OCI-LY7 (cell line): Measurements from ENCODE around the gene KDM6B. TPM values are rescaled to one million over a fixed set of nuclear protein-coding genes. Genes with fewer than 3 reads are reported as not detected.

ENCODE experiments used
- BruUV-seq: library from RNA; stranded (reverse); fragments of 400-500 nt; replicated peaks from 2 replicates; lab custom pipeline; 2021; lab: Mats Ljungman, UMichigan
- CTCF ChIA-PET: fragments of 300-600 bp; sonication (Branson Sonifier 250); formaldehyde crosslinking; loops from one replicate; lab custom pipeline; 2022; ENCODE audit warnings: antibody characterized with exemption; ENCODE audit not compliant: unreplicated experiment; lab: Charles Lee
- POLR2A ChIA-PET: fragments of 300-600 bp; sonication (Branson Sonifier 250); formaldehyde crosslinking; loops from one replicate; lab custom pipeline; 2022; ENCODE audit warnings: antibody characterized with exemption; lab: Charles Lee
- DNase-seq: peaks from one replicate; pipeline ENCODE4 v3.0.0-alpha.2; 2015; ENCODE audit warnings: low spot score
- H2AFZ ChIP-seq: fragments of 200-600 bp; sonication (generic), shearing (Covaris generic); 2 replicates; pipeline ENCODE4 v1.6.1; 2014; ENCODE audit warnings: mild to moderate bottlenecking, antibody characterized with exemption, low read length, moderate library complexity
- H3K27ac ChIP-seq: fragments of 200-600 bp; sonication (generic); 2 replicates; pipeline ENCODE4 v1.5.1; 2014; ENCODE audit warnings: mixed run types, low read depth, mild to moderate bottlenecking, moderate library complexity, low read length, inconsistent platforms; ENCODE audit not compliant: poor library complexity, severe bottlenecking
- H3K36me3 ChIP-seq: fragments of 200-600 bp; sonication (generic); 2 replicates; pipeline ENCODE4 v1.6.1; 2014; ENCODE audit warnings: mild to moderate bottlenecking, antibody characterized with exemption, low read length, moderate library complexity, mixed read lengths; ENCODE audit not compliant: insufficient read depth
- H3K4me1 ChIP-seq: fragments of 200-600 bp; sonication (generic); 2 replicates; pipeline ENCODE4 v1.5.1; 2014; ENCODE audit warnings: mild to moderate bottlenecking, low read length; ENCODE audit not compliant: insufficient read depth, poor library complexity, severe bottlenecking
- H3K4me2 ChIP-seq: fragments of 200-600 bp; sonication (generic); 2 replicates; pipeline ENCODE4 v1.6.1; 2014; ENCODE audit warnings: mild to moderate bottlenecking, low read length
- H3K4me3 ChIP-seq: fragments of 200-600 bp; sonication (generic); 2 replicates; pipeline ENCODE4 v1.5.1; 2014; ENCODE audit warnings: mild to moderate bottlenecking, low read depth, low read length; ENCODE audit not compliant: poor library complexity, severe bottlenecking
- H3K79me2 ChIP-seq: fragments of 200-600 bp; sonication (generic); 2 replicates; pipeline ENCODE4 v1.6.1; 2016; ENCODE audit warnings: low read depth, mild to moderate bottlenecking, low read length, moderate library complexity, mixed read lengths; ENCODE audit not compliant: insufficient read depth
- H3K9me2 ChIP-seq: fragments of 200-600 bp; sonication (generic); 2 replicates; pipeline ENCODE4 v1.6.1; 2016; ENCODE audit warnings: mild to moderate bottlenecking, low read length, mixed read lengths; ENCODE audit not compliant: insufficient read depth
- H3K9me3 ChIP-seq: fragments of 200-600 bp; sonication (generic); 2 replicates; pipeline ENCODE4 v1.6.1; 2014; ENCODE audit warnings: mild to moderate bottlenecking, mixed run types, low read length, mixed read lengths
- H4K20me1 ChIP-seq: fragments of 200-600 bp; sonication (generic); 2 replicates; pipeline ENCODE4 v1.6.1; 2014; ENCODE audit warnings: mild to moderate bottlenecking, antibody characterized with exemption, low read length, moderate library complexity, mixed read lengths; ENCODE audit not compliant: insufficient read depth
- EZH2phosphoT487 ChIP-seq: fragments of 200-600 bp; sonication (generic); IDR thresholded peaks from 2 replicates; pipeline ENCODE4 v1.6.1; 2018; ENCODE audit warnings: low read depth, borderline replicate concordance, mild to moderate bottlenecking, mixed run types, antibody characterized with exemption, low read length, moderate library complexity, mixed read lengths
- intact Hi-C: fragments of 100-400 bp; cut with micrococcal nuclease; formaldehyde crosslinking; loops from one replicate; pipeline ENCODE4 v1.10.0; 2022; ENCODE audit not compliant: unreplicated experiment
- total RNA-seq, 2 experiments: library from RNA; depleted of rRNA in 1 of 2; stranded (reverse); fragments of >200 nt in 1 of 2; shearing (Covaris generic) in 1 of 2; gene quantifications; 2 replicates each; pipeline ENCODE4 v1.2.3, GENCODE V29; 2014 to 2022
- TF ChIP-seq, protein P1 (sequence below): fragments of 200-600 bp; sonication (generic); conservative IDR thresholded peaks from 2 replicates; pipeline ENCODE4 v1.5.1; 2014; ENCODE audit warnings: mild to moderate bottlenecking, antibody characterized with exemption, low read length, moderate library complexity, mixed read lengths

The KDM6B gene
- total RNA-seq, 2 experiments from 2014 or later, result 10.0 to 62.9 TPM

DNA sequence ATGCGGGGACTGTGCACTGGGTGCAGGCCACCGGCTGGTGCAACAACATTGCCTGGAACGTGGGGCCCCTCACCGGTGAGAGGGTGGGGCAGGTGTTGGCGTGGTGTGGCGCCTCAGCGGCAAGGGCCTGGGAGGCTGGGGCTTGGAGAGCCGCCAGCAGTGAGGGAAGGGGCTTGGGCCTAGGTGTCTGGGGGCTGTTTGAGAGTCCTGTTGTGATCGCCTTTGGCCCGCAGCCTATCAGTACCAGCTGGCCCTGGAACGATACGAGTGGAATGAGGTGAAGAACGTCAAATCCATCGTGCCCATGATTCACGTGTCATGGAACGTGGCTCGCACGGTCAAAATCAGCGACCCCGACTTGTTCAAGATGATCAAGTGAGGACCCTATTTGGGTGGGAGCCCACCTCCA lies 18.2 kb downstream of the KDM6B start:
- Histone ChIP-seq H3K9me3 (no peaks in the 10 kb centered on the region), H4K20me1 (no peaks in the 10 kb centered on the region), H3K4me2 (peak overlapping the region; percentile 28; the same call in 1 of the 2 replicates), H3K9me2 (no peaks in the 10 kb centered on the region), H3K27ac (peak overlapping the region; percentile 6), H3K4me3 (no peak overlapping the region), H3K36me3 (peaks cover 76% of the 10 kb centered on the region), H2AFZ (no peak overlapping the region), H3K79me2 (peaks cover 11% of the 10 kb centered on the region; the same call in 1 of the 2 replicates), H3K4me1 (peaks cover 31% of the 10 kb centered on the region)
- TF ChIP-seq, protein P1, sequence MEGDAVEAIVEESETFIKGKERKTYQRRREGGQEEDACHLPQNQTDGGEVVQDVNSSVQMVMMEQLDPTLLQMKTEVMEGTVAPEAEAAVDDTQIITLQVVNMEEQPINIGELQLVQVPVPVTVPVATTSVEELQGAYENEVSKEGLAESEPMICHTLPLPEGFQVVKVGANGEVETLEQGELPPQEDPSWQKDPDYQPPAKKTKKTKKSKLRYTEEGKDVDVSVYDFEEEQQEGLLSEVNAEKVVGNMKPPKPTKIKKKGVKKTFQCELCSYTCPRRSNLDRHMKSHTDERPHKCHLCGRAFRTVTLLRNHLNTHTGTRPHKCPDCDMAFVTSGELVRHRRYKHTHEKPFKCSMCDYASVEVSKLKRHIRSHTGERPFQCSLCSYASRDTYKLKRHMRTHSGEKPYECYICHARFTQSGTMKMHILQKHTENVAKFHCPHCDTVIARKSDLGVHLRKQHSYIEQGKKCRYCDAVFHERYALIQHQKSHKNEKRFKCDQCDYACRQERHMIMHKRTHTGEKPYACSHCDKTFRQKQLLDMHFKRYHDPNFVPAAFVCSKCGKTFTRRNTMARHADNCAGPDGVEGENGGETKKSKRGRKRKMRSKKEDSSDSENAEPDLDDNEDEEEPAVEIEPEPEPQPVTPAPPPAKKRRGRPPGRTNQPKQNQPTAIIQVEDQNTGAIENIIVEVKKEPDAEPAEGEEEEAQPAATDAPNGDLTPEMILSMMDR, result no peak
- TF ChIP-seq EZH2phosphoT487, result no peak
- DNase-seq, result no peak
- ChIA-PET CTCF (no interaction called here), POLR2A (no interaction called here)
- intact Hi-C loops, result no loop called here
- no TSS peak for BruUV-seq

DNA sequence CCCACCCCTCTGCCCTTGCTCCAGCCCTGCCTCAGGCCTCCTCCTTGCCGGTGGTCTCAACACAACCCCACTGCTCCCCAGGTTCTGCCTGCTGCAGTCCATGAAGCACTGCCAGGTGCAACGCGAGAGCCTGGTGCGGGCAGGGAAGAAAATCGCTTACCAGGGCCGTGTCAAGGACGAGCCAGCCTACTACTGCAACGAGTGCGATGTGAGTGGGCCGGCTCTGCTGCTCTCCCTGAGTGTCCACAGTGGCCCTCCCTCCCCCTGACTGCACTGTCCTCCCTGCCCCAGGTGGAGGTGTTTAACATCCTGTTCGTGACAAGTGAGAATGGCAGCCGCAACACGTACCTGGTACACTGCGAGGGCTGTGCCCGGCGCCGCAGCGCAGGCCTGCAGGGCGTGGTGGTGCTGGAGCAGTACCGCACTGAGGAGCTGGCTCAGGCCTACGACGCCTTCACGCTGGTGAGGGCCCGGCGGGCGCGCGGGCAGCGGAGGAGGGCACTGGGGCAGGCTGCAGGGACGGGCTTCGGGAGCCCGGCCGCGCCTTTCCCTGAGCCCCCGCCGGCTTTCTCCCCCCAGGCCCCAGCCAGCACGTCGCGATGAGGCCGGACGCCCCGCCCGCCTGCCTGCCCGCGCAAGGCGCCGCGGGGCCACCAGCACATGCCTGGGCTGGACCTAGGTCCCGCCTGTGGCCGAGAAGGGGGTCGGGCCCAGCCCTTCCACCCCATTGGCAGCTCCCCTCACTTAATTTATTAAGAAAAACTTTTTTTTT lies 19.1 kb downstream of the KDM6B start:
- Histone ChIP-seq H3K4me1 (peaks cover 31% of the 10 kb centered on the region), H3K27ac (no peak overlapping the region), H3K4me2 (no peak overlapping the region), H2AFZ (no peak overlapping the region), H3K4me3 (no peak overlapping the region), H3K79me2 (peaks cover 13% of the 10 kb centered on the region; the same call in 1 of the 2 replicates), H4K20me1 (no peaks in the 10 kb centered on the region), H3K36me3 (peaks cover 74% of the 10 kb centered on the region), H3K9me2 (no peaks in the 10 kb centered on the region), H3K9me3 (no peaks in the 10 kb centered on the region)
- DNase-seq, result no peak
- intact Hi-C loops, result no loop called here
- no TSS peak for BruUV-seq
- ChIA-PET CTCF (no interaction called here), POLR2A (no interaction called here)
- TF ChIP-seq, protein P1, result no peak
- TF ChIP-seq EZH2phosphoT487, result no peak

DNA sequence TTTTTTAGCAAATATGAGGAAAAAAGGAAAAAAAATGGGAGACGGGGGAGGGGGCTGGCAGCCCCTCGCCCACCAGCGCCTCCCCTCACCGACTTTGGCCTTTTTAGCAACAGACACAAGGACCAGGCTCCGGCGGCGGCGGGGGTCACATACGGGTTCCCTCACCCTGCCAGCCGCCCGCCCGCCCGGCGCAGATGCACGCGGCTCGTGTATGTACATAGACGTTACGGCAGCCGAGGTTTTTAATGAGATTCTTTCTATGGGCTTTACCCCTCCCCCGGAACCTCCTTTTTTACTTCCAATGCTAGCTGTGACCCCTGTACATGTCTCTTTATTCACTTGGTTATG lies 19.6 kb downstream of the KDM6B start:
- intact Hi-C loops, result no loop called here
- H3K27ac ChIP-seq, result no peak overlapping the region
- CTCF ChIA-PET, result no interaction called here
- H3K4me3 ChIP-seq, result no peak overlapping the region
- H3K9me2 ChIP-seq, result no peaks in the 10 kb centered on the region
- H4K20me1 ChIP-seq, result peaks cover 2% of the 10 kb centered on the region; the same call in 1 of the 2 replicates
- no peak for DNase-seq
- no peak overlapping the region for H2AFZ ChIP-seq
- BruUV-seq, result no TSS peak
- no peaks in the 10 kb centered on the region for H3K9me3 ChIP-seq
- POLR2A ChIA-PET, result no interaction called here
- H3K4me2 ChIP-seq, result no peak overlapping the region
- peaks cover 19% of the 10 kb centered on the region for H3K79me2 ChIP-seq
- peaks cover 33% of the 10 kb centered on the region for H3K4me1 ChIP-seq
- peaks cover 75% of the 10 kb centered on the region for H3K36me3 ChIP-seq
- TF ChIP-seq, protein P1, result no peak
- TF ChIP-seq EZH2phosphoT487, result no peak
